ENCODE data around the gene DNHD1. TPM values are rescaled to one million over a fixed set of nuclear protein-coding genes. Genes with fewer than 3 reads are reported as not detected.

Gene DNHD1
- total and polyA plus RNA-seq, 9 of the 15 experiments (the other 6 are each of a cell fraction or from before 2014, with no cell fraction given): 0.82 to 9.7 (median 3.8) TPM

DNA sequence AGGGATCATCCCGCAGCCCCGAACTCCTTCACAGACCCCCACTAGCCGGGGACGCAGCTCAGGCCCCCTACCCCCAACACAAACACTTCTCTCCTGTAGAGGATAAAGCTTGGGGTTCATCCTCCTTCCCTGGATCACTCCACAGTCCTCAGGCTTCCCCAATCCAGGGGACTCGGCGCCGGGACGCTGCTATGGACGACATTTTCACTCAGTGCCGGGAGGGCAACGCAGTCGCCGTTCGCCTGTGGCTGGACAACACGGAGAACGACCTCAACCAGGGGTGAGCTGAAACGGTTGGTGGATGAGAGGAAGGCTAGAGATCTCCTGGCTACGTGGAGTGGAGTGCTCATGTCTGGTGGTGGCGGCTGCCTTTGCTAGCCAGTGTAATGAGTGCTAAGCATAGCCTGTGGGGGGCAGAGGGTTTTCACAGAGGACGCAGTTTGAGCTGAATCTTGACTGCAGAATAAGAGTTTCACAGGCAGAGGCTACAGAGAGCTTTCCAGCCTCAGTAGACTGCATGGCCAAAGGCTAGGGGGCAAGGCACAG, 107.1 kb downstream of the DNHD1 start (continued):
- no peak for TF ChIP-seq CUX1 (CRISPR knock-in tag; IDR thresholded peaks at IDR 0.05)
- no peak for TF ChIP-seq MXI1 (IDR thresholded peaks at IDR 0.05; ENCODE audit: low read depth, low read length)
- no peak for TF ChIP-seq ZNF586 (CRISPR knock-in tag; conservative IDR thresholded peaks at IDR 0.05)
- TF ChIP-seq HEY1 (CRISPR knock-in tag; IDR thresholded peaks at IDR 0.05; ENCODE audit: borderline replicate concordance): no peak
- TF ChIP-seq IRF1 (CRISPR knock-in tag; IDR thresholded peaks at IDR 0.05; ENCODE audit: borderline replicate concordance): no peak
- TF ChIP-seq SMARCE1 (IDR thresholded peaks at IDR 0.05): no peak
- TF ChIP-seq, protein P1, sequence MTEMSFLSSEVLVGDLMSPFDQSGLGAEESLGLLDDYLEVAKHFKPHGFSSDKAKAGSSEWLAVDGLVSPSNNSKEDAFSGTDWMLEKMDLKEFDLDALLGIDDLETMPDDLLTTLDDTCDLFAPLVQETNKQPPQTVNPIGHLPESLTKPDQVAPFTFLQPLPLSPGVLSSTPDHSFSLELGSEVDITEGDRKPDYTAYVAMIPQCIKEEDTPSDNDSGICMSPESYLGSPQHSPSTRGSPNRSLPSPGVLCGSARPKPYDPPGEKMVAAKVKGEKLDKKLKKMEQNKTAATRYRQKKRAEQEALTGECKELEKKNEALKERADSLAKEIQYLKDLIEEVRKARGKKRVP (CRISPR knock-in tag; IDR thresholded peaks at IDR 0.05): no peak
- no peak for TF ChIP-seq KDM5B (IDR thresholded peaks at IDR 0.05; ENCODE audit: insufficient replicate concordance, low read depth, low read length)
- no peak for TF ChIP-seq NONO (IDR thresholded peaks at IDR 0.05; ENCODE audit: low read depth in 2 of 2, low read length in 1 of 2)
- no peak for TF ChIP-seq BRCA1 (IDR thresholded peaks at IDR 0.05)
- no peak for TF ChIP-seq BRCA1 (CRISPR knock-in tag; IDR thresholded peaks at IDR 0.05)
- no peak for TF ChIP-seq TAF9B (IDR thresholded peaks at IDR 0.05; ENCODE audit: partially characterized antibody)
- TF ChIP-seq, protein P2, sequence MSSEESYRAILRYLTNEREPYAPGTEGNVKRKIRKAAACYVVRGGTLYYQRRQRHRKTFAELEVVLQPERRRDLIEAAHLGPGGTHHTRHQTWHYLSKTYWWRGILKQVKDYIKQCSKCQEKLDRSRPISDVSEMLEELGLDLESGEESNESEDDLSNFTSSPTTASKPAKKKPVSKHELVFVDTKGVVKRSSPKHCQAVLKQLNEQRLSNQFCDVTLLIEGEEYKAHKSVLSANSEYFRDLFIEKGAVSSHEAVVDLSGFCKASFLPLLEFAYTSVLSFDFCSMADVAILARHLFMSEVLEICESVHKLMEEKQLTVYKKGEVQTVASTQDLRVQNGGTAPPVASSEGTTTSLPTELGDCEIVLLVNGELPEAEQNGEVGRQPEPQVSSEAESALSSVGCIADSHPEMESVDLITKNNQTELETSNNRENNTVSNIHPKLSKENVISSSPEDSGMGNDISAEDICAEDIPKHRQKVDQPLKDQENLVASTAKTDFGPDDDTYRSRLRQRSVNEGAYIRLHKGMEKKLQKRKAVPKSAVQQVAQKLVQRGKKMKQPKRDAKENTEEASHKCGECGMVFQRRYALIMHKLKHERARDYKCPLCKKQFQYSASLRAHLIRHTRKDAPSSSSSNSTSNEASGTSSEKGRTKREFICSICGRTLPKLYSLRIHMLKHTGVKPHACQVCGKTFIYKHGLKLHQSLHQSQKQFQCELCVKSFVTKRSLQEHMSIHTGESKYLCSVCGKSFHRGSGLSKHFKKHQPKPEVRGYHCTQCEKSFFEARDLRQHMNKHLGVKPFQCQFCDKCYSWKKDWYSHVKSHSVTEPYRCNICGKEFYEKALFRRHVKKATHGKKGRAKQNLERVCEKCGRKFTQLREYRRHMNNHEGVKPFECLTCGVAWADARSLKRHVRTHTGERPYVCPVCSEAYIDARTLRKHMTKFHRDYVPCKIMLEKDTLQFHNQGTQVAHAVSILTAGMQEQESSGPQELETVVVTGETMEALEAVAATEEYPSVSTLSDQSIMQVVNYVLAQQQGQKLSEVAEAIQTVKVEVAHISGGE (CRISPR knock-in tag; IDR thresholded peaks at IDR 0.05): no peak
- peak; percentile 59; the same call in 1 of the 2 replicates for TF ChIP-seq CREM (IDR thresholded peaks at IDR 0.05; ENCODE audit: low read depth)
- peak in 1 of 2 experiments; percentile 35; a peak in 1 of 4 replicates for TF ChIP-seq SRF (CRISPR knock-in tag; IDR thresholded peaks at IDR 0.05)
- no peak for TF ChIP-seq DIDO1 (tag; IDR thresholded peaks at IDR 0.05; ENCODE audit: low read depth)
- no peak for TF ChIP-seq MTA1 (IDR thresholded peaks at IDR 0.05; ENCODE audit: borderline replicate concordance)
- no peak for TF ChIP-seq MBD2 (IDR thresholded peaks at IDR 0.05; ENCODE audit: borderline replicate concordance, low read depth)
